ENCODE measurements around the gene PHPT1.
A peak's percentile ranks its signal among the peaks of the same experiment; 100 is the strongest.

Gene PHPT1

DNA sequence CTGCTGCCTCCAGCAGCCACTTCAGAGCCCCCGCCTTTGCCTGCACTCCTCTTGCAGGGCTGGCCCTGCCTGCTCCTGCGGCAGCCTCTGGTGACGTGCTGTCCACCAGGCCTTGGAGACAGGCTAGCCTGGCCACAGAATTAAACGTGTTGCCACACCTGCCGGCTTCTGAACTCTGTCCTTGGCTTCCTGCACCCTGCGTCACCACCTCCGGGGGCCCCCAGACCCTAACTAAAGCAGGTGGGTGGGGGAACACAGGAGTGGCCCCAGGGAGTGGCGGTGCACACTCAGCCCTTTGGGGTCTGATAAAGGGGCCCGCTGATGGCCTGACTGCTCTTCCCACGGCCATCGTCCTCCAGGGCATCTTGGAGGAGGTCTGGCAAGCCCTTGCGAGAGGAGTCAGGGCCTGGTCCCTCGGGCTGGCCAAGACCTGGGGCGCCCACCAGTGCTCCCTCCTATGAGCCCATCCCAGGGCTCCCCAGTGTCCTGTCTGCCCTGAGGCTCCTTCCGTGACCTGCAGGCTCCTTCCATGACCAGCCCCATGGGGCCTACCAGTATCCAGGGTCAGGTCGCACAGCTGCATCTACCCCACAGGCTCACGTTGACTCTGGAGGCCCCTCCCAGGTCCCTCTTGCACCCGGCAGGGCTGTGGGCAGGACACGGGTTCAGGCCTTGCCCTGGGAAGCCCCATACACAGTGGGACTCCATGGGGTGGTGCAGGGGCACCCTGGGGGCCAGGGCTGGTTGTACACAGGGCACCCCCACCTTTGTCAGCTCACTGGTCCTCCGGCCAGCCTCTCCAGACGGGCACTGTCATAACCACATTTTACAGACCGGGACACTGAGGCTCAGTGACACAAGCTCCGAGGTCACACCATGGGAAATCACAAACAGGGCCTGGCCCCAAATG lies 1.9 kb downstream of the PHPT1 start:
- intact Hi-C loops (cut with DNase I; ENCODE audit: low total_unique reads), result no loop called here
- TF ChIP-seq, protein P1, sequence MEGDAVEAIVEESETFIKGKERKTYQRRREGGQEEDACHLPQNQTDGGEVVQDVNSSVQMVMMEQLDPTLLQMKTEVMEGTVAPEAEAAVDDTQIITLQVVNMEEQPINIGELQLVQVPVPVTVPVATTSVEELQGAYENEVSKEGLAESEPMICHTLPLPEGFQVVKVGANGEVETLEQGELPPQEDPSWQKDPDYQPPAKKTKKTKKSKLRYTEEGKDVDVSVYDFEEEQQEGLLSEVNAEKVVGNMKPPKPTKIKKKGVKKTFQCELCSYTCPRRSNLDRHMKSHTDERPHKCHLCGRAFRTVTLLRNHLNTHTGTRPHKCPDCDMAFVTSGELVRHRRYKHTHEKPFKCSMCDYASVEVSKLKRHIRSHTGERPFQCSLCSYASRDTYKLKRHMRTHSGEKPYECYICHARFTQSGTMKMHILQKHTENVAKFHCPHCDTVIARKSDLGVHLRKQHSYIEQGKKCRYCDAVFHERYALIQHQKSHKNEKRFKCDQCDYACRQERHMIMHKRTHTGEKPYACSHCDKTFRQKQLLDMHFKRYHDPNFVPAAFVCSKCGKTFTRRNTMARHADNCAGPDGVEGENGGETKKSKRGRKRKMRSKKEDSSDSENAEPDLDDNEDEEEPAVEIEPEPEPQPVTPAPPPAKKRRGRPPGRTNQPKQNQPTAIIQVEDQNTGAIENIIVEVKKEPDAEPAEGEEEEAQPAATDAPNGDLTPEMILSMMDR (IDR thresholded peaks at IDR 0.05), result no peak
- H3K4me3 ChIP-seq, result no peak overlapping the region
- H3K36me3 ChIP-seq, result peaks cover 0 to 17% (median 10%) of the 10 kb centered on the region in 3 donors
- H3K9me3 ChIP-seq, result no peaks in the 10 kb centered on the region
- no peak overlapping the region for H3K27ac ChIP-seq
- peaks cover 0 to 12% of the 10 kb centered on the region in 2 donors for H3K27me3 ChIP-seq
- H3K4me1 ChIP-seq, result peaks cover 0 to 41% (median 32%) of the 10 kb centered on the region in 4 donors
- no peak for DNase-seq

DNA sequence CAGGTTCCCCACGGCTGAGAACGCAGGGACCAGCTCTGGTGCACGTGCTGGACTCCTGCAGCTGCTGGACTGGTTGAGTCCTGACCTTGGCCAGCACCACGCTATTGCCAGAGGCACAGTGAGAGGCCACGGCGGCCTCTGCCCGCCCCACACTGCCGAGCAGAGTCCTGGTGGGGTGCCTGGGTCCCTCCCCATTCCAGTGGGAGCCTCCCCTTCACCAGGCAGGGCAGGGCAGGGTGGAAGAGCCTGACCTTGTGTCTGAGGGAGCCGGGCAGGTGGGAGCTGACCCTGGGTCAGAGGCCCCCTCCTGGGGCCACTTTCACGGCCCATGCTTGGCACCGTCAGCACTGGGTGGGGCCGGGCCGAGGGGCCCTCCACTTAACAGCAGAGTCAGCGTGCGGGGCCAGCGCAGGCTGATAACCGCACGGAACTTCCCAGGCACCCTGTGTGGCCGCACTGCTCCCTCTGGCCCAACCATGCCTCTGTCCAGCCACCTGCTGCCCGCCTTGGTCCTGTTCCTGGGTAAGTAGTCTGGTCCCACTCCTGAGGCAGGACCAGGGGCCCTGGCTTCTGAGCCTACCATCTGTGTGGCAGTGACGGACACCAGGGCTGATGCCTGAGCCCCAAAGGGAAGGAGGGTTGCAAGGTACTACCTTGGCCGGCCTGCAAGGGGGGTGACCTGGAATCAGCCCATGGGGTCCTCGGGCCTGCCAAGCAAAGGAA lies 2.9 kb downstream of the PHPT1 start, which contains the start of gene MAMDC4:
TSS of gene MAMDC4 (plus strand) at position 406 of the 723 bp plus-strand sequence. CDS start at position 477, 71 bp downstream.
- H3K27me3 ChIP-seq, result peaks cover 0 to 3% of the 10 kb centered on the region in 2 donors
- peaks cover 0 to 17% (median 10%) of the 10 kb centered on the region in 3 donors for H3K36me3 ChIP-seq
- no peaks in the 10 kb centered on the region for H3K9me3 ChIP-seq
- H3K27ac ChIP-seq, result no peak within 1 kb of the TSS
- H3K4me1 ChIP-seq, result peaks cover 0 to 32% (median 24%) of the 10 kb centered on the region in 4 donors
- intact Hi-C loops (cut with DNase I; ENCODE audit: low total_unique reads), result no loop called here
- TF ChIP-seq, protein P1 (IDR thresholded peaks at IDR 0.05), result no peak
- DNase-seq, result no peak
- H3K4me3 ChIP-seq, result no peak within 1 kb of the TSS

DNA sequence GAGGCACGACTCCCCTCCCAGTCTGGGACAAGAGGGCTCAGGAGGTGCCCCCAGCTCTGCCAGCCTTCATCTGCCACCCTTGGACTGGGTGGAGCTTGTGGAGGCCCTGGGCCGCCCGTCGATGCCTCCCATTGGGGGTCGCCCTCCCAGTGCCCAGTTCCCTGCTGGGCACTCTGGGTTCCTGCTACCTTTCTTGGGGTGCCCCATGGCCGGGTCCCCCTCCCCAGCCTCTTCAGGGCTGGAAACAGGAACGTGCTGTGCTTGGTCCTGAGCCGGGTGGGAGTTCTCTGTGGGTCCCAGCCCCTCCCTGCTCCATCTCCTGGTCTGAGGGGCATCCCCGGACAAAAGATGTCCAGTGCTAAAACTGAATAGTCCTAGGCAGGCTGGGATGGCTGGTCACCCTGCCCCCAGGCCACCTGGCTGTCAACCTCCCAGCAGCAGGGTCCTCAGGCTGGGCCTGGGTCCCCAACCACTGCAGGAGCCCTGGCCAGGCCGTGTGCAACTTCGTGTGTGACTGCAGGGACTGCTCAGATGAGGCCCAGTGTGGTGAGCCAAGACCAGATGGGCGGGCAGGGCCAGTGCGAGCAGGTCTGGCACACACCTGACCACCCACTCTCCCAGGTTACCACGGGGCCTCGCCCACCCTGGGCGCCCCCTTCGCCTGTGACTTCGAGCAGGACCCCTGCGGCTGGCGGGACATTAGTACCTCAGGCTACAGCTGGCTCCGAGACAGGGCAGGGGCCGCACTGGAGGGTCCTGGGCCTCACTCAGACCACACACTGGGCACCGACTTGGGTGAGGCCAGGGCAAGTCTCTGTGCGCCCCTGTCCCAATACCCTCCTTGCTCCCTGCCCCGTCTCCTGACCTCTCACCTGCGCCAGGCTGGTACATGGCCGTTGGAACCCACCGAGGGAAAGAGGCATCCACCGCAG lies 3.7 kb downstream of the PHPT1 start:
- DNase-seq, result peak in 1 of 2 donors; percentile 65
- peaks cover 0 to 32% (median 16%) of the 10 kb centered on the region in 4 donors for H3K4me1 ChIP-seq
- H3K27me3 ChIP-seq, result no peaks in the 10 kb centered on the region
- peaks cover 0 to 17% (median 10%) of the 10 kb centered on the region in 3 donors for H3K36me3 ChIP-seq
- no peak overlapping the region for H3K4me3 ChIP-seq
- H3K27ac ChIP-seq, result no peak overlapping the region
- TF ChIP-seq, protein P1 (IDR thresholded peaks at IDR 0.05), result no peak
- no peaks in the 10 kb centered on the region for H3K9me3 ChIP-seq
- intact Hi-C loops (cut with DNase I; ENCODE audit: low total_unique reads), result no loop called here

DNA sequence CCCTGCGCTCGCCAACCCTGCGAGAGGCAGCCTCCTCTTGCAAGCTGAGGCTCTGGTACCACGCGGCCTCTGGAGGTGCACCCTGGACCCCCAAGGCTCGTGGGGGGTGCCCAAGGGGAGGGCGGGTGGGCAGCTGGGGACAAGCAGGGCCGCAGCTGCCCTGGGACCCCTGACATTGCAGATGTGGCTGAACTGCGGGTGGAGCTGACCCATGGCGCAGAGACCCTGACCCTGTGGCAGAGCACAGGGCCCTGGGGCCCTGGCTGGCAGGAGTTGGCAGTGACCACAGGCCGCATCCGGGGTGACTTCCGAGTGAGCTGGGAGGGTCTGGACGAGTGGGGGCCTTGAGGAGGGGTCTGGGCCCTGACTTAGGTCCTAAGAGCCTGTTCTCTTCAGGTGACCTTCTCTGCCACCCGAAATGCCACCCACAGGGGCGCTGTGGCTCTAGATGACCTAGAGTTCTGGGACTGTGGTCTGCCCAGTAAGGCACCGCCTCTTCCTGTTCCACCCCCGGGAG lies 4.4 kb downstream of the PHPT1 start:
- DNase-seq, result peak in 1 of 2 donors; percentile 59
- Histone ChIP-seq H3K27me3 (no peaks in the 10 kb centered on the region), H3K36me3 (peaks cover 0 to 17% (median 10%) of the 10 kb centered on the region in 3 donors), H3K4me1 (peaks cover 0 to 33% (median 14%) of the 10 kb centered on the region in 4 donors), H3K9me3 (no peaks in the 10 kb centered on the region), H3K27ac (no peak overlapping the region), H3K4me3 (no peak overlapping the region)
- intact Hi-C loops (cut with DNase I; ENCODE audit: low total_unique reads), result no loop called here
- TF ChIP-seq, protein P1 (IDR thresholded peaks at IDR 0.05), result no peak
